ENCODE data around the gene SLC12A3.
"Not testable (repeated sequence)": the region's sequence is repeated elsewhere in the genome, so short reads cannot be mapped to it uniquely, and the experiment has no call there.

The SLC12A3 gene

GRCh38 chr16:56870276-56870888 is 5.4 kb downstream of the SLC12A3 start:
- DNase-seq, result no peak

- DNase-seq, result no peak
These were observed 6.2 kb downstream of the SLC12A3 start for GRCh38 chr16:56871172-56871593.

GRCh38 chr16:56872863-56873391 is 7.9 kb downstream of the SLC12A3 start:
- no peak for DNase-seq

- DNase-seq, result no peak
These were observed 9.8 kb downstream of the SLC12A3 start for GRCh38 chr16:56874800-56875199.

- no peak for DNase-seq
These were observed 11.0 kb downstream of the SLC12A3 start for GRCh38 chr16:56876048-56876447.

GRCh38 chr16:56877486-56878182 is 12.6 kb downstream of the SLC12A3 start:
- no peak for DNase-seq

- DNase-seq, result no peak
These were observed 13.4 kb downstream of the SLC12A3 start for GRCh38 chr16:56878282-56878854.

- DNase-seq, result no peak
These were observed 14.3 kb downstream of the SLC12A3 start for GRCh38 chr16:56879276-56879675.

GRCh38 chr16:56880176-56880575 is 15.2 kb downstream of the SLC12A3 start:
- no peak for DNase-seq

- no peak for DNase-seq
These were observed 15.7 kb downstream of the SLC12A3 start for GRCh38 chr16:56880685-56881084.

- no peak for DNase-seq
These were observed 17.2 kb downstream of the SLC12A3 start for GRCh38 chr16:56882077-56882800.

- no peak for DNase-seq
These were observed 18.6 kb downstream of the SLC12A3 start for GRCh38 chr16:56883586-56883985.

GRCh38 chr16:56884026-56884582 is 19.1 kb downstream of the SLC12A3 start:
- no peak for DNase-seq

GRCh38 chr16:56884929-56885328 is 19.9 kb downstream of the SLC12A3 start:
- not testable (repeated sequence) for DNase-seq

GRCh38 chr16:56885446-56886162 is 20.6 kb downstream of the SLC12A3 start:
- no peak for DNase-seq

GRCh38 chr16:56886296-56886695 is 21.3 kb downstream of the SLC12A3 start:
- no peak for DNase-seq

GRCh38 chr16:56886826-56887225 is 21.8 kb downstream of the SLC12A3 start:
- no peak for DNase-seq

GRCh38 chr16:56888806-56889205 is 23.8 kb downstream of the SLC12A3 start:
- DNase-seq, result no peak

- DNase-seq, result no peak
These were observed 24.2 kb downstream of the SLC12A3 start for GRCh38 chr16:56889206-56889605.

- no peak for DNase-seq
These were observed 26.7 kb downstream of the SLC12A3 start for GRCh38 chr16:56891685-56892084.

GRCh38 chr16:56892705-56893104 is 27.7 kb downstream of the SLC12A3 start:
- DNase-seq, result no peak

GRCh38 chr16:56894331-56894917 is 29.4 kb downstream of the SLC12A3 start:
- DNase-seq, result no peak
